ENCODE measurements around the gene TMEM107.

DNA sequence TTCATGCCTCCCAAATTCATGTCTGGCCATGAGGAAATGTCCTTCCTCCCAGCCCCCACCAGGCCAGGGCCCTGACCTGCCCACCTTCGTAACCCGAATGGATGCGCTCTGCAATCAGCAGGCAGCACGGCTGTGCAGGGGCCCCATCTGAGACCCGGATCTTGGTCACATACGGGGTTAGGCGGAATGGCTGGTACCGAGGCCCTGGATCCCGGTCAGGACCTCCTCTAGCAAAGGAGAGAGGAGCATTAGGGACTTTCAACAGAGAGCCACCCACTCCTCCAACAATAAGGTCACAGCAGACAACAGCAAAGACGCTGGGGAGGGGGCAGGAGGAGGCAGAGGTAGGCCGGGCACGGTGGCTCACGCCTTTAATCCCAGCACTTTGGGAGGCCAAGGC is 27.6 kb downstream of the TMEM107 start:
- no peak for TF ChIP-seq ZNF274 (IDR thresholded peaks at IDR 0.05; ENCODE audit: low read depth, low read length)
- TF ChIP-seq YY1 (IDR thresholded peaks at IDR 0.05; ENCODE audit: insufficient read depth, insufficient read length) = no peak

Measured in NT2/D1 (cell line).